GM12878 (cell line): Measurements from ENCODE around the gene SPIB.

Experiments
- CEBPB ChIP-seq, 2 experiments: fragments of 150-350 bp in 1 of 2; IDR thresholded peaks; 2 replicates each; pipeline ENCODE4 v1.6.1; 2012 to 2014; ENCODE audit warnings: low read depth in 2 of 2, low read length in 2 of 2, borderline replicate concordance in 1 of 2, inconsistent platforms in 1 of 2
- RAD51 ChIP-seq: fragments of 450-650 bp; IDR thresholded peaks from 2 replicates; pipeline ENCODE4 v1.6.1; 2016; ENCODE audit warnings: moderate library complexity, mild to moderate bottlenecking, inconsistent platforms
- TF ChIP-seq, protein P1 (sequence below), 3 experiments: IDR thresholded peaks in 2 of 3; conservative IDR thresholded peaks in 1 of 3; 2 replicates each; pipeline ENCODE4 v1.5.1; 2011; ENCODE audit warnings: low read depth in 3 of 3, low read length in 3 of 3, mild to moderate bottlenecking in 3 of 3, control low read depth in 2 of 3, moderate library complexity in 2 of 3, inconsistent platforms in 1 of 3, mixed read lengths in 1 of 3; ENCODE audit not compliant: control insufficient read depth in 2 of 3, insufficient read depth in 1 of 3; ENCODE audit errors: extremely low read depth in 1 of 3

DNA sequence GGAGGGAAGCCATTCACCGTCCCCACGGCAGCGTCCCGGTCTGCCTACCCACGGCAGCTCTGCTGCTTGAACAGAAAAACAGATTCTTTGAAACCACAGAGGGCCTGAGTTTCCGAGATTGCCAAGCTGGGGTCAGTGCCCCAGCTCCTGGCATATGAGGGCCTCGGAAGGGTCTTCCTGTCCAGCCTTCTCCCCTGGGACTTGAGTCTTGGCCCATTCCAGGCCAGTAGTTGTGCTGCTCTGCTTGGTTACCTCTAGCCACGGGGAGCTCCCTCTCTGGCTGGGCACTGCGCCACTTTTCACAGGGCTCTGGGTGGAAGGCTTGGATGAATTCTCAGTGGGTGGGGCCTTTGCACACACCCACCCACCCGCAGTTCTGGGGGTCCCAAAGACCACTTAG is 8.6 kb upstream of the SPIB start:
- TF ChIP-seq RAD51 = no peak
- TF ChIP-seq, protein P1, sequence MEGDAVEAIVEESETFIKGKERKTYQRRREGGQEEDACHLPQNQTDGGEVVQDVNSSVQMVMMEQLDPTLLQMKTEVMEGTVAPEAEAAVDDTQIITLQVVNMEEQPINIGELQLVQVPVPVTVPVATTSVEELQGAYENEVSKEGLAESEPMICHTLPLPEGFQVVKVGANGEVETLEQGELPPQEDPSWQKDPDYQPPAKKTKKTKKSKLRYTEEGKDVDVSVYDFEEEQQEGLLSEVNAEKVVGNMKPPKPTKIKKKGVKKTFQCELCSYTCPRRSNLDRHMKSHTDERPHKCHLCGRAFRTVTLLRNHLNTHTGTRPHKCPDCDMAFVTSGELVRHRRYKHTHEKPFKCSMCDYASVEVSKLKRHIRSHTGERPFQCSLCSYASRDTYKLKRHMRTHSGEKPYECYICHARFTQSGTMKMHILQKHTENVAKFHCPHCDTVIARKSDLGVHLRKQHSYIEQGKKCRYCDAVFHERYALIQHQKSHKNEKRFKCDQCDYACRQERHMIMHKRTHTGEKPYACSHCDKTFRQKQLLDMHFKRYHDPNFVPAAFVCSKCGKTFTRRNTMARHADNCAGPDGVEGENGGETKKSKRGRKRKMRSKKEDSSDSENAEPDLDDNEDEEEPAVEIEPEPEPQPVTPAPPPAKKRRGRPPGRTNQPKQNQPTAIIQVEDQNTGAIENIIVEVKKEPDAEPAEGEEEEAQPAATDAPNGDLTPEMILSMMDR (IDR thresholded peaks at IDR 0.05 in 2 of 3, conservative IDR thresholded peaks at IDR 0.05 in 1 of 3; ENCODE audit: control insufficient read depth in 2 of 3, extremely low read depth in 1 of 3, insufficient read depth in 1 of 3, low read depth in 3 of 3, low read length in 3 of 3) = no peak
- TF ChIP-seq CEBPB (IDR thresholded peaks at IDR 0.05; ENCODE audit: borderline replicate concordance in 1 of 2, low read depth in 2 of 2, low read length in 2 of 2) = no peak
